Limb (tissue), 2 donors: ENCODE results near the gene S100P.
"Not testable (repeated sequence)": the region's sequence is repeated elsewhere in the genome, so short reads cannot be mapped to it uniquely, and the experiment has no call there.

Experiments used
- DNase-seq, 2 donors: peaks; one replicate each; pipeline ENCODE4 v3.0.0-alpha.2; 2016; ENCODE audit errors: extremely low spot score in 2 of 2

Gene S100P

DNA sequence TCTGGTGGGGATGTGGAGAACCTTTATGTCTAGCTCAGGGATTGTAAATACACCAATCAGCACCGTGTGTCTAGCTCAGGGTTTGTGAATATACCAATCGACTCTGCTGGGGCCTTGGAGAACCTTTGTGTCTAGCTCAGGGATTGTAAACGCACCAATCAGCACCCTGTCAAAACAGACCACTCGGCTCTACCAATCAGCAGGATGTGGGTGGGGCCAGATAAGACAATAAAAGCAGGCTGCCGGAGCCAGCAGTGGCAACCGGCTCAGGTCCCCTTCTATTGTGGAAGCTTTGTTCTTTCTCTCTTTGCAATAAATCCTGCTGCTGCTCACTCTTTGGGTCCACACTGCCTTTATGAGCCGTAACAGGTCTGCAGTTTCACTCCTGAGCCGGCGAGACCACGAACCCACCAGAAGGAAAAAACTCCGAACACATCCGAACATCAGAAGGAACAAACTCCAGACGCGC, 20.5 kb upstream of the S100P start:
- DNase-seq = not testable (repeated sequence)

DNA sequence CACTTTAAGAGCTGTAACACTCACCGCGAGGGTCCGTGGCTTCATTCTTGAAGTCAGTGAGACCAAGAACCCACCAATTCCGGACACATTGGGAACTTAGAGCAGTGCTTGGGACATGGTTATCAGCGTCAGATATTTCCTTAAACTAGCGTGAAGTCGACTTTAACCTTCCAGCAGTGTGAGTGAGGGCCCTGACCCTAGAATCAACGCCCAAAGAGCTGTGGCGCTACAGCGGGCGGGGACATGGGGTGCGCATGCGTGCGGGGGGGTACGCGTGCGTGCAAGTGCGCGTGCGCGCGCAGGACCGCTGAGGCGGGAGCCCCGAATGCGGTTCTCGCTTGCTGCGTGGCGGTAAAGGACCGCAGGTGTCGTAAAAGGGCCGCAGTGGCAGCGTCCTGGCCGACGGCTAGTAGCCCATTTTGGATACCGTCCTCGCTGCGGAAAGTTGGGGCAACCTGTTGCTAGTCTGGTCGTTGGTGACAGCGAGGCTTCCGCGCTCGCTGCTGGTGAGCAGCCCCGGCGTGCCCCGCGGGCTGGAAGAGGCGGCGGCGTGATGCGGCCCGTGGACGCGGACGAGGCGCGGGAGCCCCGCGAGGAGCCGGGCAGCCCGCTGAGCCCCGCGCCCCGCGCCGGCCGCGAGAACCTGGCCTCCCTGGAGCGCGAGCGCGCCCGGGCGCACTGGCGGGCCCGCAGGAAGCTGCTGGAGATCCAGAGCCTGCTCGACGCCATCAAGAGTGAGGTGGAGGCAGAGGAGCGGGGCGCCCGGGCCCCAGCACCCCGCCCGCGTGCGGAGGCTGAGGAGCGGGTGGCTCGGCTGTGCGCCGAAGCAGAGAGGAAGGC, 19.8 kb upstream of the S100P start:
- DNase-seq = peak; percentile 94

DNA sequence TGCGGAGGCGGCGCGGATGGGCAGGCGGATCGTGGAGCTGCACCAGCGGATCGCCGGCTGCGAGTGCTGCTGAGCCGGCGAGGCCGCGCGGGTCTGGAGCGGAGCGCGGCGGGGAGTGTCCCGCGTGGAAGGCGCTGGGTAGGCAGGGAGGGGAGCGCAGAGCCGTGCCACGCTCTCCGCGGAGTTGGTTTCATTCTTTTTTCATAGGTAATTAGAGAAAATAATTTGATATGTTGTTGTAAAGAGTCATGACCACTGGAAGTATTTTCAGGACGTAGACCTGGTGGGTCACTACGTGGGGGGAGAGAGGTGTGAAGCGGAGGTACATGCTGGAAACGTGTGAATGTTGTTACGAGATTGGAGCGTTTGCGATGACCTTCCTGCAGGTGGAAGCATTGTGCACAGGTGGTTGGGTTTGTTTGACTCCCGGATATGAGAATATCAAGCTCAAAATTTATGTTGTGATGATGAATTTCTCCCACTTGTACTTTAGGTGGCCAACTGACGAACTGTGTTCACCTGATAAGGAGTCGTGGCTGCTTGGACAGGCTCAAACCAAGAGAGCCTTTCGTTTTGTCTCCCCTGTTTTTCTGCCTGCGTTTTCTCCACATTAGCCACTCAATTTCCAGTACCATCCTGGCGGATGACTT, 19.1 kb upstream of the S100P start:
- no peak for DNase-seq

DNA sequence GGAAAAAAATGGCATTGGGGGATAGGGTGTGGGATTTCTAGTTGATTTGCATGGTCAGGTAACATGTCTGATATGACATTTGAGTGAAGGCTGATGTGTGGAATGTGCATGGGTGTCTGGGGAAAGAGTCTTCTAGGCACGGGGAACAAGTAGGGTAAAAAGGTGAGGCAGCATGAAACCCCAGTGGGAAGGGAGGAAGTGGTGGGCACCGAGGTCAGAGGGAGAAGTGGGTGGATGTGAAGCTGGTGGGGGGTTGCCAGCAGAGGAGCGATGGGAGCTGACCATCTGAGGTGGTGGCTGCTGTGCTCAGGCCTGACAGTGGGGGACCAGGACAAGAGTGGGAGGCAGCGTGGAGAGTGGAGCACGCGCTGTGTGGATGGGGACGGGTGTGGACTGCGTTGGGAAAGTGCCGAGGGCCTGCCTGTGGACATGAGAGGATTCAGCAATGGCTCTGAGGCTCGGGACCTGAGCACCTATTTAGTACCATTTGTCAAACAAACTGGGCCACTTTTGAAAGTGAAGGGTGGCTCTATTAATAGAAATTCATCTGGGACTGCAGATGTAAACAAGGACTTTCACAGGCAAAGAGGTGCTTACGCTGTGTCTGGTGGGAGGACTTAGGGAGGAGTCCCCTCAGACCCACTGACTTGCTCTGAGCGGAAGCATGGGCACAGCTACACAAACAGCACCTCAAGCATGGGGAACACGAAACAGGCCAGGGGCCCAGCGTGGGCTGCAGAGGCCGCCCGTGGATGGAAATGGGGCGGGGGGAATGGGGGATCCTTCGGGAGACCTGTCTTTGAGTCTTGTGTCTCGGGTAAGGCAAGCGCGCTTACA, 16.7 kb upstream of the S100P start:
- no peak for DNase-seq

DNA sequence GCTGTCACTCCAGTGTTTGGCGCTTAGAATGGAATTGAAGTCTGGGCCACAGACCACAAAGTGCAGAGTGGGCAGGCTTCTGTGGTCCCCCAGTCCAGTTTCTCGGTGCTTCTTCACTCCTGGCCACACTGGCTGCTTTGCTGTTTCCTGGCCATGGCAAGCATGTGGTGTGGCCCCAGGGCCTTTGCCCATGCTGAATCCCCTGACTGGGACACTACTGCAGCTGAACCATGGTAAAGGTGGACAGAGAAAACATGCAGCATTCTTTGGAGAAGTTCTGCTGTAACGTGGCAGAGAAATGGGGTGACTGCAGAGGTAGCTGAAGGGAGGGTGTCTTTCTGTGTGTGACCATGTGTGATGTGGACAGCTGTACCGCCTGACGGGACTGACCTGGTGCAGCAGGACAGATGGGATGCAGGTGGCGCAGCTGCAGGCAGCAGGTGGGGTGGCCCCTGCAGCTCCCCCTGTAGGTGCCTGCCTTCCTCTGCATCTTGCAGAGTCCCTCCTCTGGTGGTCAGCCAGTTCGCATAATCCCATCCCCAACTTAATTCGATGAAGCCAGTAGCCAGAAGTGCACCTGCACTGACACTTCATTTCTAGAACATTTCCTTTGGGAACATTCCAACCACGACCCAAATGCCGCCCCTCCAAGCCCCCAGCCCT, 13.2 kb upstream of the S100P start:
- no peak for DNase-seq

DNA sequence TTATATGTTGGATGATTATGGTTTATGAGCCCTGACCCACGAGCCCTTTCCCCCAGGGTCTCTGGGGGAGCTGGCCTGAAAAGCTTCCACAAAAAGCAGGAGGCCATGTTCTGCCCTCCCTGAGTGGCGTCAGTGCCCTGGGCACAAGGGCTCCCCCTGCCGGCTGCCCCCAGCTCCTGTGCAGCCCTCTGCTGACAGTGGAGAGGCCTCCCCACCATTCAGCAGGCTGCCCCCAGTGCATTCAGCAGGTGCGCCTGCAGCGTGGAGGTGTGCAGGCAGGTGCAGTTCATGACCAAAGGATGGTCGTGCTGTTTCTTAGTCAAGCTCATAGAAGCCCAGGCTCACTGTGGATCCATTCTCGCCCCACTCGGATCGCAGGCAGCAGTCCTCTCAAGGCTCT, 12.5 kb upstream of the S100P start:
- no peak for DNase-seq

DNA sequence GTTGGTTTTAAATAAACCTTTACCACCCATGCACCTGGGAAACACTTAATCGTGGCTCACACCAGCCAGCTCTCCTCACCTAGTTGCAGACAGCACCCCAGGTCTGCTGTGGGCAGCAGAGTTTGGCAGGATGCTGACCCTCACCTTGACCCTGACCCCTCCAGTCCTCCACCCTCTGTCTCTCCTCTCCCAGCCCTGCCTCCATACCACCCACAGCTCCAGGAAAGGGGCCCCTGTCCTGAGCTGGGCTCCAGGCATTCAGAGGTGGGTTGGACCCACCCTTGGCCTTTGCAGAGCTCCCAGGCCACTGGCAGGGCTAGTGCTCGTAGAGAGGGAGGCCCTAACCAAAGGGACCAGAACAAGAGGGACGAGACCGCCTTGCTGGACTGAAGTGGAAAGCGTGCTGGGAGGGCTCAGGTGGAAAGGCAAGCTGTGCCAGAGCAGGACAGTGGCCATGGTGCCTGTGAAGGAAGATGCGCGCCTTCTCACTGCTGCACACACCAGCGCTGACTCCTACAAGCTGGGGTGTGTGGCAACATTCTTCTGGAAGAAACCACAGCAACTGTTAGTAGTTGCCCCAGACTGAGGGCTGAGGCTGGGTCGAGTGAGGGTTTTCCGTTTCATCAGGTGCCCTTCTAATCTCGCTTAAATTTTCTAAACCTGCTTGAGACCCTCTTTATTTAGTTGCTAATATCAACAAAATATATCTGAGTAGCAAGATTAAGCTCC, 10.7 kb upstream of the S100P start:
- DNase-seq = no peak

DNA sequence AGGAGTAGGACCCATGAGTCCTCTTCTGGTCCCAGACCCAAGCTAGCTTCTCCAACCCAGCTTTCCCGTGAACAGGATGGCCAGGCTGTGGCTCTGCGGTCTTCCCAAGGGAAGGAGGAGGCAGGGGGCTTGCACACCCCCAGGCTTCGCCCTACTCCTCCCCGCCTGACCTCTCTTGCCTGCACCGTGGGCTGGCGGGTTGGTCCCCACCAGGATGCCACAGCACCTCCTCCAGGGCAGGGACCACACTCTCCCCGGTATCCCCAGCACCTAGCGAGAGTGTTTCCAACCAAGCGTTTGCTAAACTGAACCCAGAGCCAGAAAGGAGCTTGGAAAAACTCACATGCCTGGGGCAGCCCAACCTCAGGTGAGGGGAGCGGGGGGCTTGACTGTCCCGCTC, 9.0 kb upstream of the S100P start:
- DNase-seq = no peak

DNA sequence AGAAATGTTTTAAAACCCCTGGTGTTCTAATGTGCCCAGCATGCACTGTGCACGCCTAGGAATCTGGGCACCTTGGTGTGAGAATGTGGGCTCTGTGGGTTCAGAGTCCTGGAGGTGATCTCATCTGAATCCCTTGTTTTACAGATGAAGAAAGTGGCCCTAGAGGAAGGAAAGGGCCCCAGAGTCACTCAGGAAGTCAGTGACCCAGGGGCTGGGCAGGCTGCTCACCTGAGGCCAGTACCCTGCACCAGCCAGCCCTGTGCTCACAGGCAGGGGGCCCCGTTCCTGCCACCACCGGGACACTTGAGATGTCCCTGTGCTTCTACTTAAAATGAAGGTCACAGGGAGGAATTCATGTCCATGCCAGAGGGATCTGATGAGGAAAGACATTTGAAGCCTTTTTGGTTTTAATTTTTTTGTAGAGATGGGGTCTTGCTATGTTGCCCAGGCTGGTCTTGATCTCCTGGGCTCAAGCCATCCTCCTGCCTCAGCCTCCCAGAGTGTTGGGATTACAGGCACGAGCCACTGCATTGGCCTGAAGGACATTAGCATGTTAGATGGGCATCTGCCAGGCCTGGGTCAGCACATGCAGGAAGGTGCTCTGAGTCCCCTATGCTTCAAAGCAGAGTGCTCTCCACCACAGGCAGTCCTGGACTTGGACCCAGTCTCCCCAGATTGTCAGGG, 7.4 kb upstream of the S100P start:
- DNase-seq = no peak

DNA sequence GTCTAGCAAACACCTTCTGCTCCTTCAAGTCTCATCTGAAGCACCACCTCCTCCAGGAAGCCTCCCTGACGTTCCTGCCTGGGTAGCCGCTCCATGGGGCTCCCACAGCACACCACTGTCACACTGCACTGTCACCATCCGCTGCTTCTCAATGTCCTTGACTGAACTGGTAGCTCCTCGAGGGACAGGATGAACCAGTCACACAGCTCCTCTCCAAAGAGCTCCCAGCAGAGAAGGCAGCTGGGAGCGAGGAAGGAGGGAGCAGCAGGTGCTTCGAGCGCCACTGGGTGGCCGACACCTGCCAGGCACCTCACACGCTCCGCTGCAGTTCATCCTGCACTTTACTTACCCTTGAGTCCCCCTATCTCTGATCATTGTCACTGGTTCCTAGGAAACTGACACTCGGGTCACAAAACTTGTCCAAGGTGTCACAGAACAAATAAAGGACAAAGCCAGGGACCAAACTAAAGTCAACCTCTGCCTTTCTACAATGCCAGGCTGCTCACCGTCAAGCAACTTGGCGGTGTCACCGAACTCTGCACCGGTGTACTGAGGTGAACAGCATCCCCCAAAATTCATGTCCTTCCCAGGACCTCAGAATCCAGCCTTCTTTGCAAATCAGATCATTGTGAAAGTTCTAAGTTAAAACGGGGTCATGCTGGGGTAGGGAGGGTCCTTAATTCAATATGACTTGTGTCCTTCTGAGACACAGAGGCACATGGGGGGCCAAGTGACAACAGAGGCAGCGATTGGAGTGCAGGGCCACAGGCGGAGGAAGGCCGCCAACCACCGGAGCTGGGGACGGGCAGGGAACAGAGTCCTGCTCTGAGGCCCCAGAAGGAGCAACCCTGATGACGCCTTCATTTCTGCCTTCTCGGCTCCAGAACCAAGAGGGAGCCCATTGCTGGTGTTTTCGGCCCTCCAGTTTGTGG, 5.5 kb upstream of the S100P start:
- DNase-seq = no peak

DNA sequence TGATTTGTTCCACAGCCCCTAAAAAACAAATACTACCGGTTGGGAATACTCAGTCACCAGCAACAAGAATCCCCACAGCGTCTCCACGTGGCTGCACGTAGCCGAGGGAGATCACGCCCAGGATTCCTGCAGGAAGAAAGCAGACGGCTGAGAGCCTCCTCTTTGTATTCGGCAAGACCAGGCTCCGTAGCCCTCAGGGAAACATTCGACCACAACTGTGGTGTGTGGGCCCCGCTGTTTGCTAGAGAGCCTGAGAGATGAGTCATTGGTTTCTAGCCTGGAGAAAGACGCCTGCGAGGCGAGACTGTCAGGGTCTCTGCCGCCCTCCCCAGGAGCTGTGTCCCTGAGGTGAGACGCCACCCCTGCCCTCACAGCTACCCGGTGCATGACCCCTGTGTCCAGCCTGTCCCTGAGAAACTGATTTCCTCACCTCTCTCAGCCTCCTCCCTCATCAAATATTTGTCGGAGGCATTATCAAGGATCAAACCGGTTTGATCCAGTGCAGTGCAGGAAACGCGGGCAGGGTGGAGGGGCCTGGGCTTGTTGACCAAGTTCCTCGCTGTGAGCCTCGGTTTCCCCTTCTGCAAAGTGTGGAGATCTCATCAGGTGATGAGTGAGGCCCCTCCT, 4.7 kb upstream of the S100P start:
- DNase-seq = peak in 1 of 2 donors; percentile 66

DNA sequence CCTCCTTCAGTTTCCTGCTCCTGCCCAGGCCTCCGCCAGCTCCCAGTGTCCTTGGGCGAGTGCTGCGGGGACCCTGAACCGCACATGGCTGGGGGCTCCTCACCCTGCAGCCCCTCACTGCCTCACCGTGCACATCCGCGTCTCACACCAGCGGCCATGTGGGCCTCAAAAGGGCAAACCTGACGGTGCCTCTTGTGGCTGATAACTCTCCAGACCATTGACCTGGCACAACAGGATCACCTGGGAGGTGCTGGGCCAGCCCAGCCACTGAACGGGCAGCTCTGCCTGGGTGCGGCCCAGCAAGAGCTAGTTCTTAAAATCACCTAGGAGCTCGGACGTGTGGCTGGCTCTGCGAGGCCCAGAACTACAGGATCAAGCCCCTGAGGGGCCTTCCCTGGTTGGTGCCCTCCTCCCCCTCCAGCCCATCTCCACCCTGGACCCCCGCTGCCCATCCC, 4.1 kb upstream of the S100P start:
- DNase-seq = no peak

DNA sequence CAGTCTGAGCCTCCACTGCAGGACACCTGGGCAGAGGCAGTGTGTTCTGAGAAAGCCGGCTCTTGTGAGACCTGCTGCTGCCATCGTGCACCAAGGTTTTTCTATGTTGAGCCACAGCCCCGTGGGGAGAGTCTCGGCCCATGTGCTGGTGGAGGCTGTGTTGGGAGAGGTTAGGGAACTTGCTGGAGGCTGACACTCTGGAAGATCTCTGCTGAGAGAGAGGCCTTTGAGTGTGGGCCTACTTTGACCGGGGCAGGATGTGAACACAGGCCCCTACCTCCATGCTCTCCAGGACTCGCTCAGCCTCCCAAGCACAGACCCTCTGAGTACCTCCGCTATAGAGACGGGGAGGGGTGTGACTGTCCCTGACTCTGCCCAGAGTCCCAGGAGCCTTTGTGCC, 1.3 kb upstream of the S100P start:
- DNase-seq = no peak

DNA sequence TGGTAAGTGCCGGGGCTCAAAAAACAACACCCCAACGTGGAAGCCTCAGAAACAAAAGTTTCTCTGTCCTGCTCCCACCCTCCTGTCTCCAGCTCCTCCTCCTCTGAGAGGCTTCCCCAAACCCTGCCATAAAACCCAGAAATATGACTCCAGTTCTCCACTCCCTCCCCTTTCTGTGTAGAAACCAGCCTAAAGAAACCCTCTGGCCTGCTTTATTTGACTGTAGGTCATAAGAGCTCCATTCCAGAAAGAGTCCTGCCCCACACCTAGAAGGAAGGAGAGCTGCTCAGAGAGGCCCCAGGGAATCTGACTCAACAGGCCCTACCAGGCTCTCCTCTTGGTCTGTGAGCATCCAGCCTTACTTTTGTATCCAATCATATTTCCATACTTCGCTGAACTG, 872 bp upstream of the S100P start:
- DNase-seq = no peak

DNA sequence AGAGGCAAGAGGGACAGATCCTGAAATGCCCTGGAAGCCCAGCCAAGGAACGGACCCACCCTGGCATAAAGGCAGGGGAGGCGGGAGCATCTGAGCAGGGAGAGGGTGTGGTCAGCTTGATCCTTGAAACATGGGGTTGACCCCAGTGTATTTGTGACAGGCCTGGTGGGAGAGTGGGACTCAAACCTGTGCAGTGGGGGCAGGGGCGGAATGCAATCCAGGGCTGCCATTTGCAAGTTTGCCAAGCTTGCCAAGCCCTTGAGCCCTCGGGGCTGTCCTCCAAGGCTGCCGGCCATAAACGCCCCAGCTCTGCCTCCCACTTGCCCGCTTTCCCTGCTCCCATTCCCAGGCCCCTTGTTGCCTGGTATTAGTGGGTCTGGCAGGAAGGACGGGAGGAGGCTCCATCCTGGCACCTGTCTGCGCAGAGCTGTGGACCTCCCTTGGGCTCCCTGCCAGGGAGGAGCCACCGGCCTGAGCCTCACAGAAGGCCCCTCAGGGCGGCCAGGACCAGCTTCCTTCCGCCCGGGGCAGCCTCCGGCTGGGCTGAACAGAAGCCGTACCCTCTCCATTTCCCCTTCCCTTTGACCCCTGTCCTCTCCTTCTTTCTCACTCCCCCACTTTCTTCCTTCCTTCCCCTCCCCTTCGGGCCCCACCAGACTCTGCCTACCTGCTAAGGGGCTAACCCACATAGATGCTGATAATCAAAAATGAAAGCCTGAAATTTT, 661 bp downstream of the S100P start:
- DNase-seq = no peak

DNA sequence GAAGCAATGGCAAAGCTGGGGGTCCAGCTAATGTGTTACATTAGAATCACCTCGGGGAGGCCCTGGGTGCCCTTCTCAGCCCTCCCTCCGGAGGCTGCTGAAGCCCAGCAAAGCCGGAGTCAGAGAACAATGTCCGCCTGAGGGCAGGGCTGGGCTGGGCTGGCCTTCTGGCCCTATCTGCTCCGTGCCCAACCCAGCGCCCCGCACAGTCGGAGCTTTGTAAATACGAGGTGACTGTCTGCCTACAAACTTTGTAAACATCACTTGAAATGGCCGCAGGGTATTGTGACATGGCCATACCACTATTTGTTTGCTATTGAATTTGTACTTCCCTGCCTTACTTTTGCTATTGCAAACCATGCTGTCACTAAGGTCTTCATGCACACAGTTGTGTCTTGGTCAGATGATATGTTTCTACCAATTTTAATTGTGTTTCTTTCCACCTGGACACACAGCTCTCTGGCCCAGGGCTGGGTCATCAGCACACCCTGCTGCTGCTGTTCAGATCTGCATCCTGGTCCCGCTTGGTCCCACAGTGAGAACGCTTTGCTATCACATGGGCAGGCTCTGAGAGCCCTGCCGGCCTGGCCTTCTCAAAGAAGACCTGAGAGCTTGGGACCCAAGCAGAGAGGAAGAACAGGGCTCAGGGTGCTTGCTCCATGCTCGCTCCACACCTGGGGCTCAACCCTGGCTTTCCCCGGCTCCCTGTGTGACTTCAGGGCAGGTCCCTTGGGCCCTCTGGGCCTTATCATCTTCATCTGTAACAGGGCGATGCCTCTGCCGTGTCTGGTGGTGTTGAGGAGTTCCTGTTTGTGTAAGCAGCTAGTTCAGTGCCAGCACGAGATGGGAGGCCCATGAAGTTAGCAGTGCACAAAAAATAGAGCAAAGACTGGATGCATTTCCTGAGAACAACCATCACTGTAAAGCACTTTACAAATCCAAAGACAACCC, 2.3 kb downstream of the S100P start:
- no peak for DNase-seq

DNA sequence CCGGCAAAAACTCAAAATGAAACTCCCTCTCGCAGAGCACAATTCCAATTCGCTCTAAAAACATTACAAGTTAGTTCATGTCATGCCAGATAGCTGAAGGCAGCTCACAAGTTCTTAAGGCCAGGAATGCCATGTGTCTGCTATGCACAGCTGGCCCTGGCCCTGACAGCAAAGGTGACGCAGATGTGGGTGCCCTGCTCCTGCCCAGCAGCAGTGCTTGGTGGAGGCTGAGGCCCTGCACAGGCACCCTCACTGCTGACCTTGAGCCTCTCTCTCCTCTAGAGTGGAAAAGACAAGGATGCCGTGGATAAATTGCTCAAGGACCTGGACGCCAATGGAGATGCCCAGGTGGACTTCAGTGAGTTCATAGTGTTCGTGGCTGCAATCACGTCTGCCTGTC, 2.9 kb downstream of the S100P start:
- no peak for DNase-seq
